Measurements from ENCODE around the gene KDM5B.
"Not testable (repeated sequence)": the region's sequence is repeated elsewhere in the genome, so short reads cannot be mapped to it uniquely, and the experiment has no call there.

Gene KDM5B

DNA sequence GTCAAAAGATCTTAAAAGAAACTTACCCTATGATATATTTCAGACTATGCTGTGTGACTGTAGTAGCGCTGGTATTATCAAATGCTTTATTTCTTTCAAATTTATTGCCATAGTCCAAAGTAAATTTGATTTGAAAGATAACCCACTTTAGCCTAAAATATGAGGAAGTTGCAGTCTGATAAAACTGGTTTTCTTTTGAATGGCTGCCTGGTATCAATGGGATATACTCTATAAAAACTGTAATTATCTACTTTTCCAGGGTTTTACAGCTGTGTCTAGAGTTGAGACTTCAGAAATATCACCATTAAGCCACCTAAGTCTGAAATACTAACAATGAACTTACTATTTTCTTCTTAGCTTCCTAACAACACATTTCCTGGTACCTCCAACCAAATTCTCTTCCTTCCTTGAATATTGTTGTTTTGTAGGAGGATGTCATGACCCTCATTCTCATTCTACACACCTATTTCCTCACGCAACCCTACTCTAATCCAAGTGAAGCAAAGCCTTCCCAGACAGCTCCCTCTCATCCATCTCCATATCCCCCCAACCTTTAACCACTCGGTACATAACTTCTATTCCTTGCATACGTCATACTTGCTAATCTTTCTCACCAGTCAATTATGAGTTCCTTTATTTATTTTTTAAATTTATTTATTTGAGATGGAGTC is 17.0 kb downstream of the KDM5B start:
- no peak for DNase-seq

DNA sequence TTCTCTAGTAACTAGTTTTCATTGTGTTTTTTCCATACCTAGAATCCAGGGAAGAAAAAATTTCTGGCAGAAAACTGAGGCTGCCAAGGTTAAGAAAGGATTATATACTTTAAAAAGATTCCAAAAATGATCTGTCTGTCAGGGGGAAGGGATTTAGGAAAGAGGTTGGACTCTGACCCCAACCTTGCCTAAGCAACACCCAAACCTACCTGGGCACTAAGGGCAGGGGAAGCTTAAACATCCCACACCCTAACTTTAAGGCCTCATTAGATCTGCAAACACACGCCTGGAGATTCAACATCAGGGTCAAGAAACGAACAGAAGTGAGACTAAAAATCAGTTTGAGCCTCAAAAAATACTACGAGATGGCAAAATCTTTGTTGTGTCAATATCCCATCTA is 19.4 kb downstream of the KDM5B start:
- no peak for DNase-seq

DNA sequence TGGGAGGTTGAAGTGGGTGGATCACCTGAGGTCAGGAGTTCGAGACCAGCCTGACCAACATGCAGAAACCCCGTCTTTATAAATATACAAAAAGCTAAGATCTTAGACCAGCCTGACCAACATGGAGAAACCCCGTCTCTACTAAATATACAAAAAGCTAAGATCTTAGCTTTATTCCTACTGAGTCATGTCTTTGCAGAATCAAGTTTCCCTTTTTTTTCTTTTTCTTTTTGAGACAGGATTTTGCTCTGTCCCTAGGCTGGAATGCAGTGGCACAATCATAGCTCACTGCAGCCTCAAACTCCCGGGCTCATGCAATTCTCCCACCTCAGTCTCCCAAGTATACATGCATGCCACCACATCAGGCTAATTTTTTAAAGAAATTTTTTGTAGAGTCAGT is 21.4 kb downstream of the KDM5B start:
- DNase-seq = no peak

DNA sequence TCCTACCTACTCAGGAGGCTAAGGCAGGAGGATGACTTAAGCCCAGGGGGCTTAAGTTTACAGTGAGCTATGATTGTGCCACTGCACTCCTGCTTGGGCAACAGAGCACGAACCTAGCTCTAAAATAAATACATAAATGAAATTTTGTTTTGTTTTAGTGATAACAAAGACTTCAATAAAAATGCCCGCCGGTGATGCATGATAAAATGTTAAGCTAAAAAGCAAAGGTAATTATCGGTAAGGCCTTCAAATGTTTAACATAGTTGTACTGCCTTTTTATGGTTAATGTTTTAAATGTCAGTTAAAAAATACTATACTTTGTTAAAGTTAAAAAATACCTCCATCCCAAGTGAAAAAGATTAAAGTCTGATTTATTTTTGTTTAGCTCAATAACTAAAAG is 27.0 kb downstream of the KDM5B start:
- no peak for DNase-seq

DNA sequence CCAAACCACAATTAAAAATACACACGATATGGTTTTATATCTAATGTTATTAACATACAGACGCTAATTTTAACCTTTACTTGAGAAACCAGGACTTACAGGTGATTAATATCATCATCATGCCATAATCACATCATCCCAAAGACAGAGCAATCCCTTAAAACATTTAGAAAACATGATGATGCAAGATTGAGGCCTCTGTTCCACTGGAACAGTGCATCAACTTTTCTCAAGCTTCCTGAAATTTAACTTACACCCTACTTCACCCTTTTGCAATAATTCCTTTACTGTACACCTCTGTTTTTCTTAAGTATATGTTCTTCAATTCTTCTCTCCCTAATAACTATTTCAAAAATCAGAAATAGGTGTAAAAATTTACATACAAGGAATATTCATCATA is 38.1 kb downstream of the KDM5B start:
- DNase-seq = no peak

DNA sequence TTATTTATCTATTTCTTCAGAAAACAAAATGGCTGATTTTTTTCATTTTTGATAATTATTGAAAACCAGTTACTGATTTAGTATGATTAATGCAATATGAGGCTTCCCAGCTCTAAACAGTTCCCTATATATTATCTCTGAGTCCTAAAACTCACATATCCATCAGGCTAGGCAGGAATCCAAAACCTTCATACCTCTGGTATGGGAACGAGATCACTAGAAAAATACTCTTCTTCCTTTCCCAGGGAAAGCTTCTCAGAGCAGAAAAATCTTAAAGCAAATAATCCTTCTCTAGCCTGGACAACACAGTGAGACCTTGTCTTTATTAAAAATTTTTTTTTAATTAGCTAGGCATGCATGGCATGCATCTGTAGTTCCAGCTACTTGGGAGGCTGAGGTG is 42.5 kb downstream of the KDM5B start:
- DNase-seq = no peak

DNA sequence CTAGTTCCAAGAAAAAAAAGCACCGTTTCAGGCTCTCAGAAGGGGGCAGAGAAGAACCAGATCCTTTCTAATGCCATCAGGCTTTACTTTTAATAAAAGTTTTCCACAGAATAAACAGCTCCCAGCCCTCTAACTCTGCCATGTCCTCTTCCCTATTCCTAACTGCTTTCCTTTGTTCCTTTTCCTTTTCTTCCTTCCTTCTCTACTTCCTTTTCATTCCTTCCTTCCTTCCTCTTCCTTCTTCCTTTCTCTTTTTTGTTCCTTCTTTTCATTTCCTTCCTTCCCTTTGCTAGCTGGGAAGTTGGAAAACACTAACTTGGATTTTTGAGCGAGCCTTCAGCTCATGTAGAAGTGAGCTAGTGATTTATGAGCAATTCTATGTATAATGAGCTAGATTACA is 46.2 kb downstream of the KDM5B start:
- no peak for DNase-seq

DNA sequence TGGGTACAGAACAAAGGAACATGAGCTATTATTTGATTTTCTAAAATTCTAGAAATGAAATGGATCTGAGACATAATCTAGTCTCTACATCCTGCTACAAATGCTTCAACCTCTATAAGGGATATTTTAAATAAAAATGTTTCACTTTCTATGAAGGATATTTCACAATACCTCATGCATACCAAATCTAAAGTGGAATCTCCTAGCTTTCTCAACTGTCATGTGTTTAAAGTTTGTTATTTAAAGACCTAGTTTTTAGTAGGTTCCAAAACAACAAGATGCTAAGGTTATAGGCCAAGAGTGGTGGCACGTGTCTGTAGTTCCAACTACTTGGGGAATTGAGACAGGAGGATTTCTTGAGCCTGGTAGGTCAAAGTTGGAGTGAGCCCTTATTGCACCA is 47.6 kb downstream of the KDM5B start:
- DNase-seq = no peak

DNA sequence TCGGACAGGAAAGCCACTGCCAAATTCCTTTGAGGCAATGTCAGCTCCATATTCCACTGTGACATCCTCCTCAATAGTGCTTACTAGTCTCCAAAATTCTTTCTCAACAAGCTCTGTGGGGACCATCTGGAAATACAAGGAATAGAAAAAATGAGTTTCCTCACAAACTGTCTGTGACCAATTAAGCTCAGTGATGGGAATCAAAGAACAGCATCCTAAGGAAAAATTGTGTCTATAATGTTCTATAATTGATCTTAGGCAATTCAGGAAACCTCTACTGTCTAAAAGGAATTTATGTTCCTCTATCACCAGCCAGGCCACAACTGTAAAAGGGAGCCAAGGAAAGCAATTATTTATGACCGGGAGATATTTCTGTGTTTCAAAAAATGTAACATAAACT is 51.8 kb downstream of the KDM5B start:
- DNase-seq = no peak

DNA sequence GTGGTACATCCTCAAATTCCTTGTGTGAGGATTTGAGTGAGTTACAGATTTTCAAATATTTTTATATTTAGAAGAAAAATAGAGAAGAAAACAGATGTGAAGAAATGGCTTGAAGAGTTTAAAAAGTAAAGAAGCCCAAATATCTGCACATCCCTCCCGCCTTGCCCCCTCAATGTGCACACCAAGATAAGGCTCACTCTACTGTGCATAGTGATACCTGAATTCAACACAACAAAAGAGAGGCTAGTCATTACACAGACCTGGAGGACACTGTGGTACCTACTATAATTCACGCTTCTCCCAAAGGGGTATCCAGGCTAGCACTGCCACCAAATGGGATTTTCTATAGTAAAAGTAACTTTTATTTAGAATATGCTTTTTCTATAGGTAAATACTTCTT is 53.9 kb downstream of the KDM5B start:
- DNase-seq = no peak

DNA sequence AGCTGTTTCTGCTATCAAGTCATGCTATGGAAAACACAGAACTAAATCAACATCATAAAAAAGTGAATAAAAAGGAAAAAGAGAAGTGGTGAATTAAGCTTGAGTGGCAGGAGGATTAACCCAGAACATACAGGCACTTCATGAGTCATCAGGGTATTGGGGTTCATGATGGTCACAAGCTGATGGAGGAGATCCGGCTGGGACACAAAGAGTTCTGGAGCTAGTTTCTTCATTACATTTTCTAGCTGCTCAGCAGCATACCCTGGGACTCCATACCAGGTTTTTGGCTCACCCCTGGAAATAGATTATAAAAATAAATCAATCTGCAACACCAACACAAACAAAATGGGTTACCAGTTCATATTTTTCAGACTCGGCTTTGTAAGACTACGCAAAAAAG is 55.4 kb downstream of the KDM5B start:
- no peak for DNase-seq

DNA sequence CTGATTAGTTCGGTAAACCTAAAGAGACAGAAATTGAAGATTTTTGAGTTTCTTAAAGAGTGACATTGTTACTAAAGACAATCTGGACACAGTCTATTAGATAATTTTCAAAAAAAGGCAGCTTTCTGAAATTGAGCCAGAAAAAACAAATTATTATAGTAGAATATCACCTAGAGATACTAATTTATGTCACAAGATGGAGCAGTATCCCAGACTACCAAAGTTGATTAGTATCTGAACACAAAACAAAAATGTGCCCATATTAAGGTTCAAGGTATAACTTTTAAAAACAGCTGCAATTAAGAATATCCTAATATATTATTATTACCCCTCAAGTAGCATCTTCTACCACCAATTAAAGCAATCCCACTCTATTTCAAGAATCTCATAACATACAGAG is 57.5 kb downstream of the KDM5B start:
- DNase-seq = no peak

DNA sequence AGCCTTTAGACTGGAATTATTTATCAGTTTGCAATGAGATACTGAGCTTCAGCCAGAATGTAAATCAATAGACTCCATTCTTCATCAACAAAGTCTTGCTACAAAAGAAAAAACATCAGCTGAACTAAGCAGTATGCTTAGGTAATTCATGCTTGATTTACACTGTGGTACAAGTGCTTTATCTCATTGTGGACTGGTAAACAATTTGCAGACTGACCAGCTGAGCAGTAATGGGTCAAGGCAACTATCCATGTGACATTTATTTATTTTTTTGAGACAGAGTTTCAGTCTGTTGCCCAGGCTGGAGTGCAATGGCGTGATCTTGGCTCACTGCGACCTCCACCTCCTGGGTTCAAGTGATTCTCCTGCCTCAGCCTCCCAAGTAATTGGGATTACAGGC is 58.2 kb downstream of the KDM5B start:
- DNase-seq = no peak

DNA sequence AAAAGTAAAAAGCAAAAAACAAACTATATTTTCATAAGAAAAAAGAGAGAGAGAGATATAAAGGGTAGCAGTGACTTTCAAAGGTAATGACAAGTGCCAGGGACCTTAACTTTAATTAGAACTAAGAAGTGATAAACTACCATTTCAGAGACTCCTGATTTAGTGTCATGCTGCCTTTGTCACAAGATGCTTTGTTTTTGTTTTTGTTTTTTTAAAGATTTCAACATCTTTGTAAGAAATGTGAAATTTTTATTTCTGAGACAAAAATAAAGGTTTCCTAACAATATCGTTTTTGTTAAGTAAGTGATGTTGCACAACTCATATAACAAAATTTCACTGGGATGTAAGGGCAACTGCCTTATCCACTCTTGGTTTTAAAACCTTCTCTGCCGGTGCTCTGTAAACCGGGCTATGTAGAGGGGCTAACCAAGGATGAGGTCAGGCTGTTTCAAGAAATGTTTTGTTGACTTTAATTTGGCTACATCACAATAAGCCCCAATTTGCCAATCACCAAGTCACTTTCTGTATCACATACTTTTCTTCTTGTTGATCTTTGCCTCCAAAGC is 62.8 kb downstream of the KDM5B start:
- DNase-seq = no peak

DNA sequence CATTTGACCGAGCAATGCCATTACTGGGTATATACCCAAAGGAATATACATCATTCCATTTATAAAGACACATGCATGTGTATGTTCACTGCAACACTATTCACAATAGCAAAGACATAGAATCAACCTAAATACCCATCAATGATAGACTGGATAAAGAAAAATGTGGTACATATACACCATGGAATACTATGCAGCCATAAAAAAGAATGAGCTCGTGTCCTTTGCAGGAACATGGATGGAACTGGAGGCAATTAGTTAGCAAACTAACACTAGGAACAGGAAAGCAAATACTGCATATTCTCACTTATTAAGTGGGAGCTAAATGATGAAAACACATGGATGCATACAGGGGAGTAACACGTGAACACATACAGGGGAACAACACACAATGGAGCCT is 63.5 kb downstream of the KDM5B start:
- not testable (repeated sequence) for DNase-seq

DNA sequence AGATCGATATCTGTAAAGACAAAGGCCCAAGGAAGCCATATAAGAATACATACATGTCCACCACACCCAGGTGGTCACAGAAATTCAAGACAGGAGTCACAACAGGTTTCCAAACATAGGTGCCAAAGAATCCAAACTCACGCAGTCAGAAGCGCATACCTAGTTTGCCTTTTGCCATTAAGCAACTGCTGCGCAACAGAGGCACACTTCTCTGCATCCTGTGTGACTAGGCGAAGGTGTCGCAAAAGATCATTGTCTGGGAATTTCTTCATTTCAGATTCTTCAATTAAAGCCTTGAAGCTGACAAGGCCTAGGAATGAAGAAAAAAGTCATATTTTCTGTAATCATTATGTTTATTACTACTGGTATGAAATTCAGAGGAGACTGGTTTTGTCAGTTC is 65.7 kb downstream of the KDM5B start:
- DNase-seq = no peak

DNA sequence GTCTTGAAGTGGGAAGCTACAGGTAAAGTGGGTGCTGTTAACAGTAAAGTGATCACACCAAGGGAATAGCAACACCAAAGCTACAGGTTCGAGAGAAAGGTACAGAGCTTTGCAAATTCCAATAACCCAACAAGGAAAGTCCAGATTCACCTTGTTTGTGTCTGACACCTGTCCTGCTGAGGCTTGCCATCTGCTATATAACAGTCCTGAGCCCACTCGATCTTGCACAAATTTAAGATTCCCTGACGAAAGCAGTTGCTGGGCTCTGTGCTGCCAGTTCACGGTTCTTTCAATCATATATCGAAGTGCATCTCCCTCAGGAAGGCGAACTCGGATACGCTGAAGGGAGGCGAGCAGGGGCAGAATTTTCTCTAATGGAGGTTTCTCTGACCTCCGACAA is 75.0 kb downstream of the KDM5B start:
- DNase-seq = no peak

DNA sequence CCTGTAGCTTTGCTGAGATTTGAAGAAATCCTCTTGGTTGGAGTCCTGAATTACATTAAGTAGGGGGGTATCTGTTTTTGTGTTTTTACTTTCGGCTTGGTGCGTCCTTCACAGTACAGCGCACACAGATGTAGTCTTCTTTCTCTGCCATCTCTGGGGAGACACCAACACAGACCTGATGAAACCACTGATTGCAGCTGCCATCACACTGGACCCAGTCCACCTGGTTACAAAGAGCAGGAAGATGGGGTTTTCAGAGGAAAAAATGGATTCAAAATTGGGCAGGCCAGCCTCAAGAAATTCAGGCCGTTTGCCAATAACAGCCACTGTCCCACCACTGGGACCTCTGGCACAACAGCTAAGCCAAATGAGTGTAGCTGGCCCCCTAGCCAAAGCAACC is 79.3 kb downstream of the KDM5B start:
- DNase-seq = no peak

DNA sequence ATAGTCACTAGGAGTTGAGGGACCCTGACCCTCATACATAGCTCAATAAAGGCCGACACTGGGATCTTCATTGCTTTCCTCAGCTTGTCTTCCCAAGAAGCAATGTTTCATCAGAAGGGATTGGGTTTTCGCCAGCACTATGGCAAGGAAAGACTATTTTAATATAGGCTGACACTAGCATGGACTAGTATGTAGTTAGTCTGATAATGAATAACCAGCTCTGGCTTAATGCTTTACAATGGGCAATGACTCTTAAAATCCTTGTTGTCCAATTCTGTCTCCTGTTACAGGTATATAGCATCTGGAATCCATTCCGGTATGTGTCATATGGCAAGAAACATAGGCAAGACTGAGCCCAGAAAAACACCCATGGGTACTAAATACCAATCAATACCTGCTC is 82.7 kb downstream of the KDM5B start:
- DNase-seq = no peak

DNA sequence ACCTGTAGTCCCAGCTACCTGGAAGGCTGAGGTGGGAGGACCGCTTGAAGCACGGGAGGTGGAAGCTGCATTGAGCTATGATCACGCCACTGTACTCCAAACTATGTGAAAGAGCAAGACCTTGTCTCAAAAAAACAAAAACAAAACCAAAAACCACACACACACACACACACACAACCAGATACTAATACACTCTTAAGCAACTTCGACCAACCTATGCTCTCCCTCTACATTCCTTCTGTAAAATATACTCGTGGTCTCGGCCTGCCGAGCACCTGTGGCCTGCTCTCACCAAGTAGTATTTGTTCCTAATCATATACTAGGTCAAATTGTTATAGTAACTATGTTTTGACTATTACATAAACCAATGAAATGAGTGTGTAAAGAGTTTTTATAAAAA is 84.5 kb downstream of the KDM5B start:
- no peak for DNase-seq

DNA sequence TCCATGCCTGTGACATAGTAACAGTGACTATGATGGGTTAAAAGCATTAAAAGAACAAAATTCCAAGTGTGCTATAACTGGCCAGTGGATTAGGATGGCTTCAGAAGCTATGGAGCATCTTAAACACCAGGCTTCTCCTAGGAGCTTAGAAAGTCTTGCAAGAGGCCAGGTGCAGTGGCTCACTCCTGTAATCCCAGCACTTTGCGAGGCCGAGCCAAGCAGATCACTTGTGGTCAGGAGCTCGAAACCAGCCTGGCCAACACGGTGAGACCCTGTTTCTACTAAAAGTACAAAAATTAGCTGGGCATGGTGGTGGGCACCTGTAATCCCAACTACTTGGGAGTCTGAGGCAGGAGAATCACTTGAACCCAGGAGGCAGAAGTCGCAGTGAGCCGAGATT is 85.2 kb downstream of the KDM5B start:
- DNase-seq = not testable (repeated sequence)

DNA sequence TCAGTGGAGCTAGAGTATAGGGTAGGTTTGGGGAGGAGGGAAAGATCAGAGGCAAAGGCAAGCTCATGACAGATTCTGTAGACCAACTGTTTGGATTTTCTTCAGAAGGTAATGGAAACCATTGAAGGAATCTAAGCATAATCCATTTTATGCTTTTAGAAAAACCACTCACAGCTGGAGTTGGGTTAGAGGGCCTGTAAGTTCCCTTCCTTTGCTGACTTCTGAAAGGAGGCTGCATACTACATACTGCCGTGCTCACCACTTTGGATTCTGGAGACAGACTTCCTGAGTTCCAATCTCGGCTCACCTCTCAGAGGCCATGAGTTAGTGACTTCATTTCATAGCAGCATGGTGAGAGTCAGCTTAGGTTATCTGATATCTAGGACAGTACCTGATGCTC is 91.6 kb downstream of the KDM5B start:
- DNase-seq = no peak

DNA sequence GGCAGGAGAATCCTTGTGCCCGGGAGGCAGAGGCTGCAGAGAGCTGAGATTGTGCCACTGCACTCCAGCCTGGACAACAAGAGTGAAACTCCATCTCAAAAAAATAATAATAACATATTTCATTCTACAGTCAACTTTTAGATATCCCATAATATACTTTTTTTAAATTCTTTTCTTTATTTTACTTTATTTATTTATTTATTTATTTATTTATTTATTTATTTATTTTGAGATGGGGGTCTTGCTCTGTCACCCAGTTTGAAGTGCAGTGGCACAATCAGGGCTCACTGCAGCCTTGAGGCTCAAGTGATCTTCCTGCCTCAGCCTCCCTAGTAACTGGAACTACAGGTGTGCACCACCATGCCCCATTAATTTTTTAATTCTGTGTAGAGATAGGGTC is 94.0 kb downstream of the KDM5B start:
- not testable (repeated sequence) for DNase-seq

DNA sequence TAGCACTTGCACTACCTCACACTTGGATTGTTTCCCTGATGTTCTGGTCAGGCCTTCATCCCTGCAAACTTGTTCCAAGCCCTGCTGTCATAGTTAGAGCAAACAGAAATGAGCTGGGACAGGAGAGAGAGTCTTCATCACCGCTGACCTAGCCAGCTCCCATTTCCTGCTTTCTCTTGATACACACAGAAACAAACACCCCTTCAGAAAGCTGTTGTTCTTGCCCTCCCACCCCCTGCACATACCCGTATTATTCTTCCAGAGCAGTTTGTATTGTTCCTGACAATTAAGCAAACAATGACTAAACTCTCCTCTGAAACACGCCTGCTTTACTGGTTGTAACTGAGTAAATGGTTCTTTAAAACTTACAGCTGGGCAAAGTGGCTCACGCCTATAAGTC is 95.1 kb downstream of the KDM5B start:
- no peak for DNase-seq

DNA sequence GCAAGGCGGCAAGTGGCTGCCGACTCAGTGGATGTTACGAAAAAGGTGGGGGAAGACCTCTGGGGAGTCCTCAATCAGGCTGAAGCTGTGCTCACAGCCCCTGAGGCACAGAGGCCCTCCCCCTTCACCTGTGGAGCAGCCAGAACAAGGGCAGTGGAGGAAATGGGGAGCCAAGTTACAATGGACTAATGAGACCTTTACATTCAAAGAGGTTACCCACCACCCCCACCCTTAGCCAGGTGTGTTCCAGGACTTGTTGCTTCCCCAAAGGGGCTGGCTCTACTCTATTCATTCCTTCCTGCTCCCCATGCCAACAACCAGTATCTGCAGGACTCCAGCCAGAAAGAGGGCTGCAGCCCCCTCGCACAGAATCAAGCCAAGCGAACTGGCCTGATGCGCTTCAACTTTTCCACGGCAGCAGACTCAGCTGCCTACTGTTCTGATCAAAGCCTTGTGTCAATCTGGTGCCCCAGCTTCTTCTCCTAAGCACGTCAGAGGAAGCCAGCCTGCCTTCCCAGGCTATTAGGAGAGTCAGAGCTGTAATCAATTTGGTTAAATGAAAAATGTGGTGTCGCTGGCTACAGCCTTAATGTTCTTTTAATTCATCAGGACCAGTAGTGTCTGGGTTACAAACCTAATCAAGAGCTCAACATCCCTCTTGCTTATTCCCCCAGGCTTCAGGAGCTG is 96.1 kb downstream of the KDM5B start:
- DNase-seq = no peak
